NB4 (cell line): ENCODE measurements around the gene CSPG4.

Experiments used
- CTCF ChIP-seq: IDR thresholded peaks from one replicate; pipeline ENCODE4 v1.5.1; 2012; ENCODE audit warnings: low read depth, low read length
- MYC ChIP-seq: IDR thresholded peaks from 2 replicates; pipeline ENCODE4 v1.6.1; 2011; ENCODE audit warnings: low read depth, low read length
- POLR2A ChIP-seq: IDR thresholded peaks from 2 replicates; pipeline ENCODE4 v1.6.1; 2011; ENCODE audit warnings: mild to moderate bottlenecking; ENCODE audit not compliant: insufficient read length; ENCODE audit errors: extremely low read depth

GRCh38 chr15:75640483-75641178 is 72.0 kb downstream of the CSPG4 start:
- TF ChIP-seq CTCF (peak; percentile 37), POLR2A (no peak), MYC (peak; percentile 78)
